Pancreas (tissue), 10 donors: ENCODE data around the gene RPRD1A. TPM values are rescaled to one million over a fixed set of nuclear protein-coding genes. Genes with fewer than 3 reads are reported as not detected.
A peak's percentile ranks its signal among the peaks of the same experiment; 100 is the strongest.
"Not testable (repeated sequence)": the region's sequence is repeated elsewhere in the genome, so short reads cannot be mapped to it uniquely, and the experiment has no call there.

ENCODE experiments used
- ATAC-seq, 4 donors: fragments of 200-7000 bp; cut with Tn5 transposase; one replicate each; pipeline versions ENCODE4 v1.8.0 to v1.9.1; 2020; ENCODE audit warnings: mild to moderate bottlenecking in 4 of 4, moderate library complexity in 4 of 4
- DNase-seq, 6 donors: peaks; one replicate each; pipeline ENCODE4 v3.0.0-alpha.2; 2020
- FAIRE-seq: peaks from 2 replicates; lab custom pipeline; 2012; peaks lifted over from hg19 to GRCh38; lab: Jason Lieb, UNC
- H3K27ac ChIP-seq, 4 donors: fragments of 200-600 bp; sonication (generic); 1 replicate in 3 of 4; 2 replicates in 1 of 4; pipeline versions ENCODE4 v1.5.0 to v1.8.0; 2020
- H3K27me3 ChIP-seq, 4 donors: fragments of 200-600 bp; one replicate each; pipeline ENCODE4 v1.8.0; 2021
- H3K36me3 ChIP-seq, 3 donors: fragments of 200-600 bp; sonication (generic) in 1 of 3; one replicate each; pipeline versions ENCODE4 v1.5.0 to v1.8.0; 2020 to 2021
- H3K4me1 ChIP-seq, 3 donors: fragments of 200-600 bp; one replicate each; pipeline ENCODE4 v1.8.0; 2021
- H3K4me3 ChIP-seq, 4 donors: fragments of 200-600 bp; sonication (generic) in 2 of 4; one replicate each; pipeline versions ENCODE4 v1.5.0 to v1.8.0; 2020 to 2021
- H3K9me3 ChIP-seq, 4 donors: fragments of 200-600 bp; one replicate each; pipeline ENCODE4 v1.8.0; 2021
- CTCF ChIP-seq, 4 donors: fragments of 200-600 bp; sonication (generic) in 3 of 4; IDR thresholded peaks; one replicate each; pipeline versions ENCODE4 v1.5.0 to v1.8.0; 2021; ENCODE audit warnings: antibody characterized with exemption in 4 of 4
- WGBS, 2 donors: extraction: QIAGEN DNeasy Blood & Tissue Kit; methylation state at CpG; one replicate each; pipeline ENCODE4 v1.1.7; 2013; 5-methylcytosine and 5-hydroxymethylcytosine counted together
- intact Hi-C, 3 donors: fragments of 100-400 bp; cut with DNase I; formaldehyde crosslinking; loops; one replicate each; pipeline versions ENCODE4 v1.11.1 to v1.14.2; 2022
- polyA plus RNA-seq, 2 donors: library from polyadenylated mRNA; stranded (reverse); fragments of 200-250 nt; gene quantifications; one replicate each; pipeline ENCODE4 v1.2.3, GENCODE V29; 2013
- total RNA-seq, 6 donors: library from RNA; stranded (reverse); fragmentation: NEBNext Ultra II Directional in 4 of 6; extraction: Animal tissue kit (Norgen Biotek cat#: 25700) in 4 of 6; gene quantifications; one replicate each; pipeline versions ENCODE4 v1.2.1 to v1.2.4, GENCODE V29; 2021 to 2023
- donor health status: healthy with polysubstance abuse.
- donor health status: DM: no; HTN: no; CAD: no; lungs with moderate emphysema.
- donor health status: DM: no; HTN: no; CAD: no.
- donor health status: control.
- donor health status: control.
- donor health status: Bipolar disorder and iron deficiency.
- donor health status: DM: yes; HTN: yes; CAD: no.
- donor health status: DM: no; HTN: no; CAD: no.
- donor health status: DM: no; HTN: no; CAD: no.
- donor health status: DM: yes; HTN: yes; CAD: no.

Gene RPRD1A
- total and polyA plus RNA-seq, 8 donors, result 14.0 to 30.9 (median 21.9) TPM

- Histone ChIP-seq H3K36me3 (no peaks in the 10 kb centered on the region), H3K27ac (no peak overlapping the region), H3K9me3 (no peaks in the 10 kb centered on the region), H3K27me3 (no peaks in the 10 kb centered on the region), H3K4me1 (no peaks in the 10 kb centered on the region), H3K4me3 (no peak overlapping the region)
- intact Hi-C loops, result no loop called here
- 90 to 91% methylated on average over 7 of the region's 7 CpGs for WGBS, 2 donors
- no peak for ATAC-seq
- no peak for TF ChIP-seq CTCF (IDR thresholded peaks at IDR 0.05)
- DNase-seq, result no peak
- no peak for FAIRE-seq
Observed at GRCh38 chr18:36101943-36102342, 34.6 kb upstream of the RPRD1A start.

GRCh38 chr18:36099311-36099710, 32.0 kb upstream of the RPRD1A start:
- Histone ChIP-seq H3K27ac (no peak overlapping the region), H3K36me3 (no peaks in the 10 kb centered on the region), H3K9me3 (no peaks in the 10 kb centered on the region), H3K27me3 (no peaks in the 10 kb centered on the region), H3K4me1 (no peaks in the 10 kb centered on the region), H3K4me3 (no peak overlapping the region)
- ATAC-seq (no peak), DNase-seq (no peak), FAIRE-seq (no peak)
- TF ChIP-seq CTCF (IDR thresholded peaks at IDR 0.05), result no peak
- intact Hi-C loops, result loop anchor here in 1 of 3 donors (10.0 kb wide), 1 partner anchor 185 kb away; no protein-coding TSS in a partner anchor

- Histone ChIP-seq H3K36me3 (no peaks in the 10 kb centered on the region), H3K27ac (no peak overlapping the region), H3K9me3 (no peaks in the 10 kb centered on the region), H3K27me3 (no peaks in the 10 kb centered on the region), H3K4me3 (no peak overlapping the region), H3K4me1 (no peaks in the 10 kb centered on the region)
- FAIRE-seq, result no peak
- TF ChIP-seq CTCF (IDR thresholded peaks at IDR 0.05), result no peak
- intact Hi-C loops, result loop anchor here in 1 of 3 donors (10.0 kb wide), 1 partner anchor 188 kb away; no protein-coding TSS in a partner anchor
- ATAC-seq, result no peak
- no peak for DNase-seq
Observed at GRCh38 chr18:36096955-36097354, 29.6 kb upstream of the RPRD1A start.

GRCh38 chr18:36095936-36096519, 28.7 kb upstream of the RPRD1A start:
- Histone ChIP-seq H3K36me3 (no peaks in the 10 kb centered on the region), H3K4me1 (no peaks in the 10 kb centered on the region), H3K4me3 (no peak overlapping the region), H3K9me3 (no peaks in the 10 kb centered on the region), H3K27ac (no peak overlapping the region), H3K27me3 (no peaks in the 10 kb centered on the region)
- TF ChIP-seq CTCF (IDR thresholded peaks at IDR 0.05), result peak in 2 of 4 donors; percentile 26 to 38
- peak; percentile 96 for FAIRE-seq
- ATAC-seq, result peak in 3 of 4 donors; percentile 67 to 78 (median 75)
- 23 to 26% methylated on average over 1 of the region's 1 CpG for WGBS, 2 donors
- intact Hi-C loops, result loop anchor here in 1 of 3 donors (10.0 kb wide), 1 partner anchor 189 kb away; no protein-coding TSS in a partner anchor
- no peak for DNase-seq

- Histone ChIP-seq H3K9me3 (no peaks in the 10 kb centered on the region), H3K27me3 (no peaks in the 10 kb centered on the region), H3K4me3 (no peak overlapping the region), H3K27ac (no peak overlapping the region), H3K4me1 (no peaks in the 10 kb centered on the region), H3K36me3 (no peaks in the 10 kb centered on the region)
- ATAC-seq (no peak), DNase-seq (no peak), FAIRE-seq (no peak)
- intact Hi-C loops, result loop anchor here in 2 of 3 donors (5.0 to 10.0 kb wide), 2 partner anchors 190 to 193 kb away; no protein-coding TSS in a partner anchor
- TF ChIP-seq CTCF (IDR thresholded peaks at IDR 0.05), result no peak
- 48 to 57% methylated on average over 3 of the region's 3 CpGs for WGBS, 2 donors
Observed at GRCh38 chr18:36094431-36094830, 27.1 kb upstream of the RPRD1A start.

GRCh38 chr18:36092116-36092515, 24.8 kb upstream of the RPRD1A start:
- H3K27ac ChIP-seq, H3K36me3 ChIP-seq, H3K9me3 ChIP-seq, H3K4me3 ChIP-seq, ATAC-seq, FAIRE-seq, DNase-seq, H3K4me1 ChIP-seq, H3K27me3 ChIP-seq: not testable (repeated sequence)
- intact Hi-C loops, result loop anchor here in 2 of 3 donors (5.0 to 10.0 kb wide), 2 partner anchors 193 to 195 kb away; no protein-coding TSS in a partner anchor
- 74 to 76% methylated on average over 5 of the region's 5 CpGs for WGBS, 2 donors
